Measurements from ENCODE around the gene TMEM135. TPM values are rescaled to one million over a fixed set of nuclear protein-coding genes. Genes with fewer than 3 reads are reported as not detected.

TMEM135 gene
- total RNA-seq (2022; extraction: Qiagen RNA extraction) = 8.1 to 12.4 TPM (median 9.5 TPM) in 5 replicates

DNA sequence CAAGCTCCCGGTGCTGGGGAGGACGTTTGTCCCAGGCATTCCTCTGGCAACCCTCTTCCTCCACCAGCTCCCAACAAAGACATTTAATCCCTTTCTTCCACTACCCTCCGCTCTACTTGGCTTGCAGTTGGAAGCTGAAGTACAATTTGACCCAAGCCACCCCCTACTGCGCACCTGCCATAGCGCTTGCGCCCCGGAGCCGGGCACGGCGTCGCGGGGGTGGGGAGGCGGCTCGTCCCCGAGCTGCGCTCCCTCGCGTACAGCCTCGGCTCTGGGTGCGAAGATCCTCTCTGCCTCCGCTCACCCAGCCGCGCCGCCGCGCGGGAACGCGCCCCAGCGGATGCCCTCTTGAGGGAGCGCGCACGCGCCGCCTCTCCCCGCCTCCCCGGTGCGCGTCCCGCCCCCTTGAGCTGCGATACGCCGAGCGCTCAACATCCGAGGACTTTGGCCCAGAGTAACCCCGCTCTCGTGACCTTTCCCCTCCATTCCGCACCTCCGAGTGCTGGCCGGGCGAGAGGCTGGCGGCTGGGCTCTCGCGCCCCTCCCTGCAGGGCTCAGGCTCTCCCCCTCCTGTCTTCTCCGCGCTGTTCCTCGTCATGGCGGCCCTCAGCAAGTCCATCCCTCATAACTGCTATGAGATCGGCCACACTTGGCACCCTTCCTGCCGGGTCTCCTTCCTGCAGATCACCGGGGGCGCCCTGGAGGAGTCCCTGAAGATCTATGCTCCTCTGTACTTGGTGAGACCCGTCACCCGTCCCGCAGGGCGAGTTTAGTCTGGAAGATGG, at the start of gene TMEM135:
TSS of gene TMEM135 (plus strand) at position 485 of the 785 bp plus-strand sequence. CDS start at position 597, 112 bp downstream.

Other genes with a start within 250 kb of the TMEM135 start
- 385 to 449 TPM (median 425 TPM) in 5 replicates for gene PRSS23, start 237.4 kb upstream of the TMEM135 start, total RNA-seq (2022; extraction: Qiagen RNA extraction)
- gene FZD4, start 82.5 kb upstream of the TMEM135 start, total RNA-seq (2022; extraction: Qiagen RNA extraction) = 1.1 to 1.5 TPM (median 1.3 TPM) in 5 replicates

Data from A549 treated with AZD2906 at 1 μM for 4 hours (cell line).